ENCODE measurements around the gene NFATC2IP. TPM values are rescaled to one million over a fixed set of nuclear protein-coding genes. Genes with fewer than 3 reads are reported as not detected.

The NFATC2IP gene
- total RNA-seq, 1 experiment from 2014 or later = 91.0 TPM

- Mint-ChIP-seq H3K4me1 (ENCODE audit: low read depth, unreplicated experiment) (no peaks in the 10 kb centered on the region), H3K9me3 (ENCODE audit: low read depth, unreplicated experiment) (no peaks in the 10 kb centered on the region), H3K27me3 (ENCODE audit: unreplicated experiment) (peaks cover 54% of the 10 kb centered on the region), H3K4me3 (ENCODE audit: low read depth, unreplicated experiment) (no peak overlapping the region), H3K27ac (ENCODE audit: unreplicated experiment) (no peak overlapping the region), H3K36me3 (ENCODE audit: insufficient read depth, unreplicated experiment) (no peaks in the 10 kb centered on the region)
- CTCF ChIA-PET = interaction anchor here (0.7 kb wide), 1 partner anchor 43 kb away, joined by 3 read pairs; no protein-coding TSS in a partner anchor
- intact Hi-C loops (cut with micrococcal nuclease; ENCODE audit: unreplicated experiment) = no loop called here
- BruUV-seq (replicated peaks) = no TSS peak
- DNase-seq = no peak
- no peak for TF ChIP-seq CTCF (IDR thresholded peaks at IDR 0.05; ENCODE audit: unreplicated experiment)
These were observed 58.5 kb downstream of the NFATC2IP start for GRCh38 chr16:29009050-29009837.

GRCh38 chr16:29009838-29010166 lies 59.1 kb downstream of the NFATC2IP start:
- Mint-ChIP-seq H3K27me3 (ENCODE audit: unreplicated experiment) (peaks cover 48% of the 10 kb centered on the region), H3K27ac (ENCODE audit: unreplicated experiment) (no peak overlapping the region), H3K36me3 (ENCODE audit: insufficient read depth, unreplicated experiment) (no peaks in the 10 kb centered on the region), H3K4me3 (ENCODE audit: low read depth, unreplicated experiment) (no peak overlapping the region), H3K9me3 (ENCODE audit: low read depth, unreplicated experiment) (no peaks in the 10 kb centered on the region), H3K4me1 (ENCODE audit: low read depth, unreplicated experiment) (no peaks in the 10 kb centered on the region)
- intact Hi-C loops (cut with micrococcal nuclease; ENCODE audit: unreplicated experiment) = no loop called here
- DNase-seq = no peak
- CTCF ChIA-PET = interaction anchor here (0.7 kb wide), 1 partner anchor 43 kb away, joined by 3 read pairs; no protein-coding TSS in a partner anchor
- no peak for TF ChIP-seq CTCF (IDR thresholded peaks at IDR 0.05; ENCODE audit: unreplicated experiment)
- no TSS peak for BruUV-seq (replicated peaks)

GRCh38 chr16:29011112-29011511 lies 60.4 kb downstream of the NFATC2IP start:
- Mint-ChIP-seq H3K27ac (ENCODE audit: unreplicated experiment) (no peak overlapping the region), H3K4me1 (ENCODE audit: low read depth, unreplicated experiment) (no peaks in the 10 kb centered on the region), H3K4me3 (ENCODE audit: low read depth, unreplicated experiment) (no peak overlapping the region), H3K9me3 (ENCODE audit: low read depth, unreplicated experiment) (no peaks in the 10 kb centered on the region), H3K27me3 (ENCODE audit: unreplicated experiment) (peaks cover 35% of the 10 kb centered on the region), H3K36me3 (ENCODE audit: insufficient read depth, unreplicated experiment) (no peaks in the 10 kb centered on the region)
- intact Hi-C loops (cut with micrococcal nuclease; ENCODE audit: unreplicated experiment) = no loop called here
- CTCF ChIA-PET = interaction anchor here (0.6 kb wide), 2 partner anchors 17 to 163 kb away, joined by 3 read pairs; no protein-coding TSS in a partner anchor
- no peak for TF ChIP-seq CTCF (IDR thresholded peaks at IDR 0.05; ENCODE audit: unreplicated experiment)
- DNase-seq = no peak
- BruUV-seq (replicated peaks) = no TSS peak

- Mint-ChIP-seq H3K36me3 (ENCODE audit: insufficient read depth, unreplicated experiment) (no peaks in the 10 kb centered on the region), H3K27me3 (ENCODE audit: unreplicated experiment) (peaks cover 30% of the 10 kb centered on the region), H3K27ac (ENCODE audit: unreplicated experiment) (no peak overlapping the region), H3K9me3 (ENCODE audit: low read depth, unreplicated experiment) (no peaks in the 10 kb centered on the region), H3K4me1 (ENCODE audit: low read depth, unreplicated experiment) (no peaks in the 10 kb centered on the region), H3K4me3 (ENCODE audit: low read depth, unreplicated experiment) (no peak overlapping the region)
- no peak for DNase-seq
- no TSS peak for BruUV-seq (replicated peaks)
- intact Hi-C loops (cut with micrococcal nuclease; ENCODE audit: unreplicated experiment) = no loop called here
- CTCF ChIA-PET = no interaction called here
- TF ChIP-seq CTCF (IDR thresholded peaks at IDR 0.05; ENCODE audit: unreplicated experiment) = no peak
These were observed 61.1 kb downstream of the NFATC2IP start for GRCh38 chr16:29011851-29012250.

All from Calu3 (cell line).